ENCODE results near the gene DNM3.
"Not testable (repeated sequence)": the region's sequence is repeated elsewhere in the genome, so short reads cannot be mapped to it uniquely, and the experiment has no call there.

Gene DNM3

DNA sequence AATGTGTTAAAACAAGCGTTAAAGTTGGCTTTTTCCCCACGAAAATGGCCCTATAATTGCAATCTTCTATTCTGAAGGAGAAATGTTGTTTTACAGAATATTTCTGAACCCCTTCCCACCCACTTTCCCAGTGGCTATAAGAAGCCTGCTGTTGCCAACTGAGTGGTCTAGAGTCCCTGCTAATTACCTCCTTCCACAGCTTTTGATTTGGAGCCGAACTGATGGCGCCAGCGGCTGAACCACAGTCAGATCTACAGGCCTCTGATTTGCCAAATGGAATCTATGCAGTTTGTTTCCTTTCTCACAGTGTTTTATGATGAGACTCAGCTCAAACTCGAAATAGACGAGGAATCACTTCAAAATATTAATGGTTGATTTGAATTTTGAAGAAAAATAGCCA is 503.1 kb downstream of the DNM3 start:
- DNase-seq = no peak

DNA sequence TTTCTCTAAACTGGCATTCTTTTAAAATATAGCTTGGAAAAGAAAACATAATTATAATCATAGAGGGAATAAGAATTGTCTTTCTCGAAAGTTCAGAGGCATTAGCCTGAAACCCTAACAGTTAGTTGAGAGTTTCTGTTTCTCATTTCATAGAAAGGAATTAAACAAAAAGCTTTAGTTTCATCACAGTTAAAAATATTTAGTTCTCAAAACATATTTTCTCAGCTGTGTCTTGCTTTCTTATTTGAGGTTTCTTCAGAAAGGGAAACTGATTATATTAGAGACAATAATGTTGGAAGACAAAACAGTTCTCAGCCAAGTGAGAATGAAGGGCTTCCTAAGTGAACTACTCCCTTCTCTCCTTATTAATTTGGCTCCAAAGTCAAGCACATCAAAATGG is 503.8 kb downstream of the DNM3 start:
- DNase-seq = no peak

- DNase-seq = no peak
Observed at GRCh38 chr1:172347416-172347815, 506.1 kb downstream of the DNM3 start.

GRCh38 chr1:172350856-172351255 is 509.6 kb downstream of the DNM3 start:
- no peak for DNase-seq

DNA sequence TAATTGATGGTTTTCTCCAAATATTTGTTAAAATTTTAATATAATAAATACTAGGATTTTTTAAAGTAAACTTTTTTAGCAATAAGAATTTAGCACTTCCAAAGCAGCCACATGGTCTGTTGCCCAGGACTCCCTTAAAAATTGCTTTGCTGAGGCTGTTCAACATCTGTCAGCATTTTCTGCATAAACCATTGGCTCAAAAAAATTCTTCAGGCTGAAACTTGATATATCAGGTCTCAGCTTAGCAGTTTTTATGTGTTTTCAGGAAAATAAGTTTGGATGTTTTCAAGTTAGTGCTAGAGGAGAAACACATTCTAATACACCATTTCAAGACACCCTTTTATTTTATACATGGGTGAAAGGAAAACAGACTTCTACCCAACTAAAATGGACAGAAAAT is 510.0 kb downstream of the DNM3 start:
- DNase-seq = no peak

- DNase-seq = no peak
Observed at GRCh38 chr1:172351754-172352161, 510.5 kb downstream of the DNM3 start.

GRCh38 chr1:172352435-172352834 is 511.1 kb downstream of the DNM3 start:
- DNase-seq = no peak

DNA sequence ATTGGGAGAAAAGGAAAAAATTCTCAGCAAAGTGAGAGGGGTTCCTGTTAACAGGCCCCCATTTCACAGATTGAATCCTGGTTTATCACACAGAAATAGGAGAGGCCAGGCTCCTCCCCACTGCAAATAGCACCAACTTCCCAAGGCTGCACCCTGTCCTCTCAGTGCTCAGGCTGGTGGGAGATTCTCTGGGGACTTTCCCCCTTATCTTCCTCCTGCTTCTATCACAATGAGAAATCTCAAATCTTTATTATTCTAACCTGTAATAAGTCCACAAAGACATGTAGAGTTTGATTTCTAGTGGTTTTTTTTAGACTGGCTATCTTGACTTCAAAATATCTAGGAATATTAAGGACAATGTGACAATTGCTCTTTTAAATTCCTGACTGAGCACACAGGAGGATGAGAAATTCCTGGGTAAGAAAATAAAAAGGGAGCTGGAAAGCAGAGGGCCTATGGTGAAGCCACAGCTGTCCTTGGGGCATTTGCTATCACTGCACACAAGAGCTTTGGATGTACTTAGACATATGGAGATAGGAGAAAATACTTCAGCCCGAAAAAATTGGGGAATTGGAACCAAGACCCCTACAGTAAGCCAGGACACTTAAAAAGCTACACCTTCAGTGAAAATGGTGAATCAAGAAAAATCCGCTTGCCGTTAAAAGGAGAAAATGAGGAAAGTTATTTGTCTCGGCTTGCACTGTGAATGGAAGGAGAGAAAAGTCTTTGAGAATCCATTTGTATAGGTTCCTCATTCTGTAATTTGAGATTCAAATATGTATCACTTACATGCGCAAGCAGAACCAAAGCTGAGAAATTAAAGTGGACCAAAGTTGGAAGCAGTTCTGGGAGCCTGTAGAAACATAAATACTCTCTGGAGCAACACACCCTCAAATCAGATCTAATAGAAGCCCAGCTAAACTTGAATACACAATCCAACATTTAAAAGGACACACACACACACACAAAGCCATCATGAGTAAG is 513.3 kb downstream of the DNM3 start:
- DNase-seq = no peak

- no peak for DNase-seq
Observed at GRCh38 chr1:172356620-172357019, 515.3 kb downstream of the DNM3 start.

DNA sequence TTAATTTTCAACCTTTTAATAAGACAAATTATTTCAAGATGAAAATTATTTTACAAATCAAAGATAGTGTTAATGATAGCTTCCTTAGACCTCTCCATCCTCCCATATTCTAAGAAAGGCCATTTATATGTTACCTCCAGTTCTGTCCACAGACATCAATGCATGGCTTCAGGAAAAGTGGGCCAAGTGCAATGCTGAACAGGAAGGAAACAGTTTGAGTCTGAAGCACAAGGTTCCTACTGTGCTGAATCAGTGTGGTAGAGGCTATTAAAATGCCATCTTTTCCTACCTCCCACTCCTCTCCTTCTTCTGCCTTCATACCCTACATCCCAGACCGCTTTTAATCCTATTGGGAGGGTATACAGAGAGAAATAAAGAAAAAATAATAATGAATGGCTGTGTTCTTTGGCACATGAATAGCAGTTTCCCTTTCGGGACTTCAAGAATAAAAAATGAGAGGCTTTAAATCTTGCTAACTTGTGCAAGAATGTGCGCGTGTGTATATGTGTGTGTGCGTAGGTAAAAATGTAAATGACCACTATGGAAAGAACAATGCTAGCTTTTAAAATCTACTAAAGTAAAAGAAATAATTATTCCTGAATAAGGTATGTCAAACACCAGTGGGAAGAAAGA is 516.6 kb downstream of the DNM3 start:
- DNase-seq = no peak

GRCh38 chr1:172359491-172359999 is 518.2 kb downstream of the DNM3 start:
- no peak for DNase-seq

DNA sequence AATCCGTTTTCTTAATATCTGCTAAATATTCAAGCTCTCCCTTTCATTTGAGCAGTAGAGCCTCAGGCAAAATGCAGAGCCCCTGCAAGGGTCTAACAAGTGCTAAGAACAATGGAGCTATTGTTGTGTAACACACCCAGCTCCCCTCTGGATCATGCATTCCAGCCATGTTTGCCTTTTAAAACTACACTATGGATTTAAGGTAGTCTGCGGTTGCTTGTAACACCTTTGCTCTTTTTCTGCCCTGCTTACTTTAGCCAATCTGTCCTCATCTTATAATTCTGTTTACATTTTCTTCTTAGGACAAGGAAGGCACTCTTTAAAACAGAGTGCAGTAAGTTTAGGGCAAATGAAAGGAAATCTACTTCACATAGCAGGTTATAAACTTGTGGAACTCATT is 519.2 kb downstream of the DNM3 start:
- DNase-seq = no peak

DNA sequence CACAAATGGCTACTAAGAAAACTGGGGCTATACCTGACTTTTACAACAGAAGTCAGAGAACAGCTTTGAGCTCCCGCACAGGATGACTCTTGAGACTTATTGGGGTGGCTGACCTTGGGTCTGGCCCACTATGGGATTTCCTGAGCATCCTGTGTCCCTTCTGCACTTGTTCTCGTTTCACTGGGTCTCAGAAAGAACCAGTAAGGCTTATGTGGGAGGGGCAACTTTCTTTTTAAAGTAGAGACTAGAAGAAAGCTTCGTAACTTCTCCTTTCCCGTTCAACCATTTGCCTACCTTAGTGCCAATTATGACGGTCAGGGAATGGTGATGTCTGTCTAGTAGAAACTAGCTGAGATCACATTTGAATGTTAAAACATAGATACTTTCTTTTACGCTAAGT is 519.7 kb downstream of the DNM3 start:
- DNase-seq = no peak

- no peak for DNase-seq
Observed at GRCh38 chr1:172363852-172364251, 522.6 kb downstream of the DNM3 start.

- DNase-seq = not testable (repeated sequence)
Observed at GRCh38 chr1:172371646-172372045, 530.3 kb downstream of the DNM3 start.

GRCh38 chr1:172373864-172374263 is 532.6 kb downstream of the DNM3 start:
- no peak for DNase-seq

DNA sequence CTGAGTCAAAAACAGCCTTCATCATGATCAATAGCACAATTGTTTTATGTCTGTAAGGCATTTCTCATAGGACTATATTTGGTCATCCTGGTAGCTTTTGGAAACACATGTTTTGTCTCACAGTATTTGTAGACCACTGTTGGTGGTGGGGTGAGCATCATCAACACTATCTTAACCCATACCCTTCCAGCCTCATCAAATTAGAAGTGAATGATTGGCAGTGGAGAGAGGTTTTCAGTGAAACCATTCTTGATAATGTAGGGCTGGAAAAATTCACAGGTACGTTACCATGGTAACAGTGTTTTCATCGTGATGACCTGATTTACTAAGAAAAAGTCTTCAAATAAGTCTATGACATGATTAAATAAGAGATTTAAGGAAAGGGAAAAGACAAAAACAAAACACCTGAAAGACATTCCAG is 533.9 kb downstream of the DNM3 start:
- DNase-seq = no peak

GRCh38 chr1:172376431-172376830 is 535.1 kb downstream of the DNM3 start:
- no peak for DNase-seq

DNA sequence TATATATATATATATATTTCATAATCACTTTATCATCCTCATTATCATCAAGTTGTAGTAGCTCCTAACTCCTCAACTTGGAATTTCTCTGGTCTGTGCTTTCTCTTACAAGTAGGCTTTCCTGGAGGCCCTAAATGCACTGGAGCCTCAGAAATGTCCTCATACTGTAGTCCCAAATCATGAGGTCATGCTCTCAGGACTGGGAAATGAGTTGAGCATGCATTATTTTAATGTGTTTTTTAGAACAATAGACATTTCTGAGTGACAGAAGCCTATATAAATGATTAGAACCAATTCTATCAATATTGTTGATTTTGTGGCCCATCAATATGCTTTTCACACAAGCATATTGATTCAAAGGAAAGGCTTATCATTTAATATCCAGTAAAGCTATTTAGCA is 536.3 kb downstream of the DNM3 start:
- no peak for DNase-seq

DNA sequence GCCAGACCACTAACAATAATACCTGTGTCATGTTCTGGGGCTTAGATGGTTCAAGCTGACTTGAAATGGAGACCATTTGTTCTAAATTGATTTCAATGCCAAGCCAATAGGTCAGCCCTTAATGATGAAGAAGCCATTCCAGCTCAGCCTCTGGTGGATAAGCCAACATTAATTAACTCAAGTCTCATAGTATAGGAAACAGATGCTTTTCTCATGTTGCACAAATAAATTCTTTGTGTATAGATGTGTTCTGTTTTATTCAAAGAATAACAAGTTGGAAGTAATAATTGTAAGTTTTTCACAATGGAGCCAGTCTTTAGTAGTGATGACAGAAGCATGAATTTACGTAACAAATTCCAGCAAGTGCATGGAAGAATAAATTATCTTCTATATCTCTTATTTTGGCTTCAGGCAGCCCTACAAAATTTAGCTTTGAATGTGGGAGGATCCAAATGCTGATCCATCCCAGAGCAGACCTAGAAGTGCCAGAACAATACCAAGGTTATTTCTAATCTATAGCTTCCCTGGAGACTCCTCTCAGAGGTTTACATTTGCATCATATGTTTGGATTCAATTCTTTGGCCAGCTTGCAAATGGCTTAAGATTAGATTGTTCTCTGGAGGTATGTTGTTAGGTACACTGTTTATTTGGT is 536.9 kb downstream of the DNM3 start:
- DNase-seq = no peak

- DNase-seq = peak; percentile 16
Observed at GRCh38 chr1:172380441-172381244, 539.3 kb downstream of the DNM3 start.

DNA sequence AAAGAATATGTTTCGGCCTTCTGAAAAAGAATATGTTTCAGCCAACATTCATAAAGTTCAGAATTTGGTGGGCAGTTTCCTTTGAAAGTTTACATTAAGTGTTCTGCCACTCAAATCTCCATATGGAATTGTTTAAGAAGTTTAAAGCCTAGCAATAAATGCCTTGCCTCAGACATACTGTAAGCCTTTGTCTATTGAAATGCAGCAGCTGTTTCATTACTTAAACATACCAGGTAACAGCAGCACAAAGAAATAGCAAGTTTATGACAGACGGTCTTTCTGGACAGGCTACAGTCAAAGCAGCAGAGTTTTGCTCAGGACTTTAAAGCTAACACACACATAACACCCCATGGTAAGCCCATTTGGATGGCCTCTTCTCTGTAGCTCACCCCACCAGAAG is 540.6 kb downstream of the DNM3 start:
- DNase-seq = no peak

- no peak for DNase-seq
Observed at GRCh38 chr1:172382406-172382805, 541.1 kb downstream of the DNM3 start.

All from effector CD4-positive, alpha-beta T cell (primary cell).